K562 (cell line): ENCODE results near the gene NDUFA5. TPM values are rescaled to one million over a fixed set of nuclear protein-coding genes. Genes with fewer than 3 reads are reported as not detected.

ENCODE experiments used
- EGR1 ChIP-seq: fragments of 450-650 bp; conservative IDR thresholded peaks from 2 replicates; pipeline ENCODE4 v1.6.1; 2017; ENCODE audit warnings: mild to moderate bottlenecking
- GTF2F1 ChIP-seq: IDR thresholded peaks from 2 replicates; pipeline ENCODE4 v1.6.1; 2011; ENCODE audit warnings: low read depth, low read length, improper control_type of control experiment
- MAFF ChIP-seq: IDR thresholded peaks from 2 replicates; pipeline ENCODE4 v1.6.1; 2012; ENCODE audit warnings: low read length, improper control_type of control experiment
- MAFG ChIP-seq: fragments of 450-650 bp; conservative IDR thresholded peaks from 2 replicates; pipeline ENCODE4 v1.6.1; 2016; ENCODE audit warnings: missing genetic modification characterization, missing compliant biosample characterization
- NFE2L1 ChIP-seq: fragments of 450-650 bp; IDR thresholded peaks from 2 replicates; pipeline ENCODE4 v1.6.1; 2016; ENCODE audit warnings: missing genetic modification characterization, low read depth, mild to moderate bottlenecking, missing compliant biosample characterization, moderate library complexity, borderline replicate concordance
- POLR2AphosphoS5 ChIP-seq: IDR thresholded peaks from 2 replicates; pipeline ENCODE4 v1.6.1; 2011; ENCODE audit warnings: mild to moderate bottlenecking, low read depth, low read length, moderate library complexity; ENCODE audit not compliant: control insufficient read depth, insufficient read depth
- POLR2H ChIP-seq: IDR thresholded peaks from 2 replicates; pipeline ENCODE4 v1.6.1; 2016; ENCODE audit warnings: missing genetic modification characterization, low read depth, mild to moderate bottlenecking, control low read depth, missing compliant biosample characterization, moderate library complexity
- PTTG1 ChIP-seq: fragments of 450-650 bp; IDR thresholded peaks from 2 replicates; pipeline ENCODE4 v1.6.1; 2016; ENCODE audit warnings: low read depth, mild to moderate bottlenecking, missing genetic modification characterization, missing compliant biosample characterization
- RB1 ChIP-seq: fragments of 450-650 bp; IDR thresholded peaks from 2 replicates; pipeline ENCODE4 v1.6.1; 2017; ENCODE audit warnings: low read depth, mild to moderate bottlenecking
- RCOR1 ChIP-seq, 2 experiments: IDR thresholded peaks; 2 replicates each; pipeline ENCODE4 v1.6.1; 2012; ENCODE audit warnings: low read depth in 2 of 2, low read length in 2 of 2, borderline replicate concordance in 1 of 2, improper control_type of control experiment in 1 of 2
- SUPT5H ChIP-seq: fragments of 450-650 bp; IDR thresholded peaks from 2 replicates; pipeline ENCODE4 v1.6.1; 2016
- ZNF121 ChIP-seq: sonication (generic); formaldehyde crosslinking; conservative IDR thresholded peaks from 2 replicates; pipeline ENCODE4 v1.8.0; 2022; ENCODE audit warnings: missing genetic modification reagents
- ZNF263 ChIP-seq: sonication (generic); formaldehyde crosslinking; IDR thresholded peaks from 2 replicates; pipeline ENCODE4 v1.8.0; 2022; ENCODE audit warnings: mild to moderate bottlenecking, missing genetic modification reagents, borderline replicate concordance
- ZNF57 ChIP-seq: fragments of 450-650 bp; formaldehyde crosslinking; IDR thresholded peaks from 2 replicates; pipeline ENCODE4 v1.4.0; 2020; ENCODE audit warnings: mild to moderate bottlenecking, moderate library complexity
- ZNF75A ChIP-seq: fragments of 450-650 bp; formaldehyde crosslinking; IDR thresholded peaks from 2 replicates; pipeline ENCODE4 v1.4.0; 2020; ENCODE audit warnings: mild to moderate bottlenecking
- polyA plus RNA-seq, 8 experiments: library from polyadenylated mRNA; depleted of rRNA in 4 of 8; stranded (reverse) in 5 of 8; unstranded in 3 of 8; fragments of >200 nt; fragmentation: Nextera tagmentation in 2 of 8; fragmentation: Illumina TruSeq in 1 of 8; extraction: Ambion mirVana in 2 of 8; extraction: Trizol in 1 of 8; gene quantifications; 2 replicates each; pipeline versions ENCODE4 v1.2.1 to v1.2.3, GENCODE V29; 2011 to 2014; ENCODE audit warnings: inconsistent platforms in 1 of 8, missing spikeins in 1 of 8
- total RNA-seq, 7 experiments: library from RNA; depleted of rRNA in 6 of 7; stranded (reverse); fragments of >200 nt in 6 of 7; fragmentation: Illumina TruSeq in 2 of 7; extraction: Trizol in 2 of 7; gene quantifications; 2 replicates each; pipeline versions ENCODE4 v1.2.1 to v1.2.3, GENCODE V29; 2011 to 2021; ENCODE audit warnings: low replicate concordance in 1 of 7
- TF ChIP-seq, protein P1 (sequence below), 2 experiments: fragments of 450-650 bp in 1 of 2; sonication (generic) in 1 of 2; formaldehyde crosslinking in 1 of 2; IDR thresholded peaks in 1 of 2; conservative IDR thresholded peaks in 1 of 2; 2 replicates each; pipeline versions ENCODE4 v1.6.1 to v1.8.1; 2016 to 2023; ENCODE audit warnings: mild to moderate bottlenecking in 2 of 2, moderate library complexity in 2 of 2, inconsistent platforms in 1 of 2, missing genetic modification reagents in 1 of 2
- TF ChIP-seq, protein P2 (sequence below): IDR thresholded peaks from 2 replicates; pipeline ENCODE4 v1.6.1; 2014; ENCODE audit warnings: antibody characterized with exemption
- TF ChIP-seq, protein P3 (sequence below): sonication (generic); formaldehyde crosslinking; IDR thresholded peaks from 2 replicates; pipeline ENCODE4 v1.8.0; 2022; ENCODE audit warnings: missing genetic modification reagents, mild to moderate bottlenecking, borderline replicate concordance
- TF ChIP-seq, protein P4 (sequence below), 2 experiments: IDR thresholded peaks in 1 of 2; conservative IDR thresholded peaks in 1 of 2; 2 replicates each; pipeline ENCODE4 v1.6.1; 2016; ENCODE audit warnings: low read depth in 2 of 2, mild to moderate bottlenecking in 1 of 2, missing compliant biosample characterization in 1 of 2, missing genetic modification characterization in 1 of 2, moderate library complexity in 1 of 2
- TF ChIP-seq, protein P5 (sequence below): sonication (generic); formaldehyde crosslinking; IDR thresholded peaks from 2 replicates; pipeline ENCODE4 v1.9.0; 2022; ENCODE audit warnings: mild to moderate bottlenecking, missing genetic modification reagents

NDUFA5 gene
- total and polyA plus RNA-seq, 9 of the 15 experiments (the other 6 are each of a cell fraction or from before 2014, with no cell fraction given), result 155 to 677 (median 269) TPM

DNA sequence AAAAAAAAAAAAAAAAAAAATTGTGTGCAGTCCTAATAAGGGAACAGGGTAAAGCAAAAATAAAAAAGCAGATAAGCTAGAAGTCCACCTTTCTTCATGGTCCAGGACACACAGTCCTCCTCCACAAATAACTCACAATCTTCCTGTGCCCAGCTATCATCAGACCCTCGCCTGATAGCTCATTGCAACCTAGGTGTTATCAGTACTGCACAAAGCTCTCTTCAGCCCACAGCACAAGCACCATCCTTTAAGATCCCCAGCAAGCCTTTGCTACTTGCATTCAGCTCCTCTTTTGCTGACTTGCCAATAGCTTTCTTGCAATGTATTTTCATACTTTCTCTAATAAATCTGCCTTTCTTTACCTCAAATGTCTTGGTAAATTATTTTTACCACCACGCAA, 5.0 kb downstream of the NDUFA5 start (continued):
- TF ChIP-seq, protein P1, sequence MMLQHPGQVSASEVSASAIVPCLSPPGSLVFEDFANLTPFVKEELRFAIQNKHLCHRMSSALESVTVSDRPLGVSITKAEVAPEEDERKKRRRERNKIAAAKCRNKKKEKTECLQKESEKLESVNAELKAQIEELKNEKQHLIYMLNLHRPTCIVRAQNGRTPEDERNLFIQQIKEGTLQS (IDR thresholded peaks at IDR 0.05), result no peak
- TF ChIP-seq, protein P1 (CRISPR knock-in tag; conservative IDR thresholded peaks at IDR 0.05), result no peak
- TF ChIP-seq GTF2F1, result no peak
- TF ChIP-seq NFE2L1 (tag), result no peak
- no peak for TF ChIP-seq SUPT5H
- TF ChIP-seq ZNF263, result peak; percentile 34; the same call in 1 of the 2 replicates
- TF ChIP-seq, protein P2, sequence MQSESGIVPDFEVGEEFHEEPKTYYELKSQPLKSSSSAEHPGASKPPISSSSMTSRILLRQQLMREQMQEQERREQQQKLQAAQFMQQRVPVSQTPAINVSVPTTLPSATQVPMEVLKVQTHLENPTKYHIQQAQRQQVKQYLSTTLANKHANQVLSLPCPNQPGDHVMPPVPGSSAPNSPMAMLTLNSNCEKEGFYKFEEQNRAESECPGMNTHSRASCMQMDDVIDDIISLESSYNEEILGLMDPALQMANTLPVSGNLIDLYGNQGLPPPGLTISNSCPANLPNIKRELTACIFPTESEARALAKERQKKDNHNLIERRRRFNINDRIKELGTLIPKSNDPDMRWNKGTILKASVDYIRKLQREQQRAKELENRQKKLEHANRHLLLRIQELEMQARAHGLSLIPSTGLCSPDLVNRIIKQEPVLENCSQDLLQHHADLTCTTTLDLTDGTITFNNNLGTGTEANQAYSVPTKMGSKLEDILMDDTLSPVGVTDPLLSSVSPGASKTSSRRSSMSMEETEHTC, result no peak
- peak; percentile 57 for TF ChIP-seq MAFG
- TF ChIP-seq, protein P3, sequence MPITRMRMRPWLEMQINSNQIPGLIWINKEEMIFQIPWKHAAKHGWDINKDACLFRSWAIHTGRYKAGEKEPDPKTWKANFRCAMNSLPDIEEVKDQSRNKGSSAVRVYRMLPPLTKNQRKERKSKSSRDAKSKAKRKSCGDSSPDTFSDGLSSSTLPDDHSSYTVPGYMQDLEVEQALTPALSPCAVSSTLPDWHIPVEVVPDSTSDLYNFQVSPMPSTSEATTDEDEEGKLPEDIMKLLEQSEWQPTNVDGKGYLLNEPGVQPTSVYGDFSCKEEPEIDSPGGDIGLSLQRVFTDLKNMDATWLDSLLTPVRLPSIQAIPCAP, result no peak
- TF ChIP-seq ZNF121 (CRISPR knock-in tag), result no peak
- TF ChIP-seq POLR2AphosphoS5, result peak; percentile 91
- TF ChIP-seq EGR1, result no peak
- TF ChIP-seq MAFF, result peak; percentile 28; the same call in 1 of the 2 replicates
- TF ChIP-seq ZNF57 (CRISPR knock-in tag), result no peak
- TF ChIP-seq, protein P4, sequence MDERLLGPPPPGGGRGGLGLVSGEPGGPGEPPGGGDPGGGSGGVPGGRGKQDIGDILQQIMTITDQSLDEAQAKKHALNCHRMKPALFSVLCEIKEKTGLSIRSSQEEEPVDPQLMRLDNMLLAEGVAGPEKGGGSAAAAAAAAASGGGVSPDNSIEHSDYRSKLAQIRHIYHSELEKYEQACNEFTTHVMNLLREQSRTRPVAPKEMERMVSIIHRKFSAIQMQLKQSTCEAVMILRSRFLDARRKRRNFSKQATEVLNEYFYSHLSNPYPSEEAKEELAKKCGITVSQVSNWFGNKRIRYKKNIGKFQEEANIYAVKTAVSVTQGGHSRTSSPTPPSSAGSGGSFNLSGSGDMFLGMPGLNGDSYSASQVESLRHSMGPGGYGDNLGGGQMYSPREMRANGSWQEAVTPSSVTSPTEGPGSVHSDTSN (CRISPR knock-in tag; IDR thresholded peaks at IDR 0.05; ENCODE audit: low read depth), result no peak
- TF ChIP-seq, protein P4 (tag; conservative IDR thresholded peaks at IDR 0.05; ENCODE audit: low read depth), result no peak
- no peak for TF ChIP-seq RB1
- TF ChIP-seq, protein P5, sequence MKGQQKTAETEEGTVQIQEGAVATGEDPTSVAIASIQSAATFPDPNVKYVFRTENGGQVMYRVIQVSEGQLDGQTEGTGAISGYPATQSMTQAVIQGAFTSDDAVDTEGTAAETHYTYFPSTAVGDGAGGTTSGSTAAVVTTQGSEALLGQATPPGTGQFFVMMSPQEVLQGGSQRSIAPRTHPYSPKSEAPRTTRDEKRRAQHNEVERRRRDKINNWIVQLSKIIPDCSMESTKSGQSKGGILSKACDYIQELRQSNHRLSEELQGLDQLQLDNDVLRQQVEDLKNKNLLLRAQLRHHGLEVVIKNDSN (CRISPR knock-in tag), result no peak
- peak in 1 of 2 experiments; percentile 86; a peak in 2 of 4 replicates for TF ChIP-seq RCOR1 (IDR thresholded peaks at IDR 0.05; ENCODE audit: borderline replicate concordance in 1 of 2, low read depth in 2 of 2, low read length in 2 of 2)
- no peak for TF ChIP-seq ZNF75A
- no peak for TF ChIP-seq POLR2H
- TF ChIP-seq PTTG1 (tag), result no peak
